GM21717 (cell line): ENCODE data around the gene SLC38A11.
"Not testable (repeated sequence)": the region's sequence is repeated elsewhere in the genome, so short reads cannot be mapped to it uniquely, and the experiment has no call there.

ENCODE experiments used
- ATAC-seq: cut with Tn5 transposase; IDR thresholded peaks from one replicate; pipeline ENCODE4 v1.9.1; 2021; ENCODE audit warnings: mild to moderate bottlenecking, moderate library complexity; ENCODE audit not compliant: unreplicated experiment

SLC38A11 gene

DNA sequence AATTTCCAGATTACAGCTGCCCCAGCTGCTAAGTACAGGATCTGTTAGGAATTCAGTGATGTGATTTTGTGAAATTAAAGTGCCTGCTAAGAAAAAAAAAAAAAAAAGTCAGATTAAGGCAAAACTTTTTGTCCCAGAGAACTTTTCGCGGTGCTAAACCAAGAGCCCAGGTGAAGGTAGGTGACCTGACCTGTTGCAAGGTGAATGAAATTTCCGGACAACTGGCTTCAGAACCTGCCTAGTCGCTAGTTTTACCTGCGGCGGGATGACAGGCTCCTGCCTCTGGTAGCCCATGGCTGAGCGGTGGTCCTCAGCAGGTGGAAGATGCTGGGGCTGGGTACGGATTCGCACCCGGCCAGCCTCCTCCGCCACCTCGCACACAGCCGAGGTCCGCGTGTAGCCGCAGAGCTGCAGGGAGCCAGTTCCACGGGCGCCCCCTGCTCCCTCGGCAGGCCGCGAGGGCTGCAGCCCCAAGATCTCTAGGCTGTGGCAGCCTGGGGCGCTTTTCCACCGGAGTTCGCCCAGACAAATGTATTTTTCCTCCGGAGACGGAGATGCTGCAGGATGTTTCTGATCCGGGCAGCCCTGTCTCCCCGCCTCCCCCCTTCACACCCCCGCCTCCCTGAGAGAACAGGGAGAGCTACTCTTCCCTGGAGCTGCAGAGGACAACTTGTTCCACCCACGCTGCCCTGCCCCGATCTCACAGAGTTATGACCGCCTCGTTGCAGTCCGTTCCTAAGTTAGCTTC is at the start of gene SLC38A11:
SLC38A11 (minus strand) TSS at position 572 of the 748 bp plus-strand sequence; CDS start at position 294, 278 bp downstream.
- ATAC-seq: no peak

GRCh38 chr2:165003443-165004130 is 48.3 kb upstream of the SLC38A11 start:
- no peak for ATAC-seq

DNA sequence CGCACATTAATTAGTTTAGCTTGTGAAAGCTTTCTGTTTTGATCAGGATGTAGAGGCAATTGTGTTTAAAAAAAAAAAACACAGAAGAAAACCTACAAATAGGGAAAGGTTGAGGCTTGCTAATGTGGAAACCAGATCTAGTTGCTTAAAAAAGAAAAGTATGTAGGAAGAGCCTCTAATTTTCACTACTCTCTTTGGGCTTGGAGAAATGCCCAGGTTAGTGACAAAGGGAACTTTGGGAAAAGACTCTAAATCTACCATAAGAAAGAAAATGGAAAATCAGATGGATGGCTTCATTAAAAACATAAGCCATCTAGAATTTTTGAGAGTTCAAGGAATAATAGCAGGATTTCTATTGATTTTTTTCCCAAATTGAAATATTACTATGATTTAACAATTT is 47.3 kb upstream of the SLC38A11 start:
- no peak for ATAC-seq

DNA sequence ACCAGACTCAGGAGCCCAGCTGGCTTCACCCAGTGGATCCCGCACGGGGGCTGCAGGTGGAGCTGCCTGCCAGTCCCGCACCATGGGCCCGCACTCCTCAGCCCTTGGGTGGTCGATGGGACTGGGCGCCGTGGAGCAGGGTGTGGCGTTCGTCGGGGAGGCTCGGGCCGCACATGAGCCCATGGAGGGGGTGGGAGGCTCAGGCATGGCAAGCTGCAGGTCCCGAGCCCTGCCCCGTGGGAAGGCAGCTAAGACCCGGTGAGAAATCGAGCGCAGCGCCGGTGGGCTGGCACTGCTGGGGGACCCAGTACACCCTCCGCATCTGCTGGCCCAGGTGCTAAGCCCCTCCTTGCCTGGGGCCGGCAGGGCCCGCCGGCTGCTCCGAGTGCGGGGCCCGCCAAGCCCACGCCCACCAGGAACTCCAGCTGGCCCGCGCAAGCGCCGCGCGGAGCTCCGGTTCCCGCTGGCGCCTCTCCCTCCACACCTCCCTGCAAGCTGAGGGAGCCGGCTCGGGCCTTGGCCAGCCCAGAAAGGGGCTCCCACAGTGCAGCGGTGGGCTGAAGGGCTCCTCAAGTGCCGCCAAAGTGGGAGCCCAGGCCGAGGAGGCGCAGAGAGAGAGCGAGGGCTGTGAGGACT is 39.5 kb upstream of the SLC38A11 start:
- ATAC-seq: not testable (repeated sequence)

DNA sequence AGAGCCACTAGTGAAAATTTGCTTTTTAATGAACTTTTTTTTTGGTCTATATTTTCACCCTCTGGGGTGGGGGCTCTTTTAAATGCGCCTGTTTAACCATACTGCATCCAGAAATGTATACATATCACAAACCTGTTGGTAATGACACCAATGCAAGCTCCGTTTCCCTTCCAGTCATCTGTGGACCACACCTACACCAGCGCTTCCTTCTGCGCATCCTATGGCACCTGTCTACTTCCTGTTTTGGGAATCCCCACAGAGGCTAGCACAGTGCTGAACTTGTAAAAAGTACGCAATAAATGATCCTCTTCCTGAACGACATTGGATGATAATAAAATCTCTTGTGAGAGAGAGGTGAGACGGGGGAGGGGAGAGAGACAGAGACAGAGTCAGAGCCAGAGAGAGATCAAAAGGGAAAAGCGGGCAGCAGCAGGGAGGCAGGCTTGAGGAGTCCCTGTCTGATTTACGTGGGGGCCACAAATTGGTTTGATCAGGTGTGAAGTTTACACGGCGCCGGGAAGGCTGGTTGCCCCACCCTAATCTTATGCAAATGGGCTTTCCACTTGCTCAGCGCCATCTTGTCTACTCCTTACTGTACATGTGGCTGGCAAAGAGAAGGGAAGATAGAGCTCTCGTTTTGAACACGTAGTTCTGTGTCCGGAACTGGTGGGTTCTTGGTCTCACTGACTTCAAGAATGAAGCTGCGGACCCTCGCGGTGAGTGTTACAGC is 38.1 kb upstream of the SLC38A11 start:
- ATAC-seq: no peak

- ATAC-seq: peak; percentile 55
Observed at GRCh38 chr2:164992818-164993217, 37.5 kb upstream of the SLC38A11 start.

- ATAC-seq: peak; percentile 37
Observed at GRCh38 chr2:164992093-164992454, 36.7 kb upstream of the SLC38A11 start.

DNA sequence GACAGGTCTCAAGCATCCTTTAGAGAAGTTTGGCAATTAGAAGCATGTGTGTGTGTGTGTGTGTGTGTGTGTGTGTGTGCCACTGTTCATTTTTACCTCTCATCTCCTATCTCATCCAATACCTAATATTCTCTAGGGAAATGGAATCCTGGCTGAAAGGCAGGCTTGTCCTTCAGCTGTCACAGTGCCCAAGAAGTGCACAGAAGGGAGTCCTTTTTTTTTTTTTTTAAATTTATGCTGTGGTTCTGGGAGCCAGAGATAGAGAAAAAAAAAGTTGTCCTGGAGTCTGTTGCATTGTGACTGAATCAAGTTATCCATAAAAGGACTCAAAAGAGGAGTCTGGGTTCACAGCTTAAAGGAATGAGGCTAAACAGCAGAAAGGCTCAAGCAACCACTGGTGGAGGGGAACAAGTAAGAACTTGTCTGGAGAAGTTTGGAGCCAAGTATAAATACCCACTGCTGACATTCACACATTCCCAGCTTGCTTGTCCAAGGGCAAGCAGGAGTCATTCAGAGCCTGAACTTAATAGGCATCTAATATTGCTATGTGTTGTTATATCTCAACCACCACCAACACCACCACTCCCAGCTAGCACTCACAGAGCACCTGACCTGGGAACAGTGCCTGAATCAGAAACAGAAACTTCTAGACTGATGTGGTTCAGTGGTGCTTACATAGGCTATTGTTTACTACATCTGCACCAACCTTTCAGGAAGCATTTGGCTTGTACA is 36.2 kb upstream of the SLC38A11 start:
- peak; percentile 91 for ATAC-seq

DNA sequence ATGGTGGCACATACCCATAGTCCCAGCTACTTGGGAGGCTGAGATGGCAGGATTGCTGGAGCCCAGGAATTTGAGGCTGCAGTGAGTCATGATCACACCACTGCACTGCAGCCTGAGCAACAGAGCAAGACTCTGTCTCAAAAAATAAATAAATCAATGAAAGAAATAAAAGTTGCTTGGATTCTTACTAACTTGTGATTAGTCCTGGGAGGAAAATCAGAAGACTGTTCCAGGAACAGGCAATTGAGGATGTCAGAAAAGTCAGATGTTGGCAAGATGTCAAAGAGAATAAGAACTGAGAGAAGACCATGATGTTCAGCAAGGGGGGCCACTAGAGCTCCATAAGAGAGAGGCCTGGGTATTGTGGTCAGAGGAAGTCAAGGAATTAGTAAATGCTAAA is 35.6 kb upstream of the SLC38A11 start:
- not testable (repeated sequence) for ATAC-seq

DNA sequence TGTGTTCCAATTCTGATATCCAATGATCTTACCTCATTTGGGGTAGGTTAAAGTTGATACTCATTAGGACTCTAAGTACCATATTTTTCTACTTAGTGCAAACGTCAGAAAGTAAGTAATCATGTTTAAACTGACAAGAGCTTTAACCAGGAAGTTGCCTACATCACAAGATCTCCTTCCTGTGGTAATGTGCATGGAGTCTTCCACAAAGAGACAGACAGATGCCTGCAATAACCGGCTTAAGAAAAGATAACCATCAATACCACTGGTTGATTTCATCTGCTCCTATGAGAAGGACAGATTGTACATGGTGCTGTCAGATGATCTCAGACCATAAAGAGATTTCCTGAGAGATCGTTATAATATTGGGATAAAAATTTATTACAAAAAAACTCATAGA is 33.5 kb upstream of the SLC38A11 start:
- ATAC-seq: not testable (repeated sequence)

DNA sequence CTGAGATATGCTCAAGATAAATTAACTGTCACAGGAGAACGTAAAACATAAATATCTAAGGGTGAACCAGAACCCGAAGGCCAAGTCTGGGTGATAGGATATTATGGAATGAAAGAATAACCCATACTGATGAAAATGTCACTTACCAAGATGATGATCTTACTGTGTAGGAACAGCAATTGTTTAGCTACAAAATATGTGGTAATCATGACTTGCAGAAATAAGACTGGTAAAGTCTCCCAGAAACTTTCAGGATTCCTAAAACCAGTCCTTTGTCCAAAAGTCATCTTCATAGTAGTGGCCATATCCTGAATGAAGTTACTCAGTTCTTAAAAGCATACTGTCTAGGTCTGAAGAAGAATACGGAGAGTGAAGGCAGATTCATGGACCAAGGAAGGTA is 30.7 kb upstream of the SLC38A11 start:
- not testable (repeated sequence) for ATAC-seq

- ATAC-seq: no peak
Observed at GRCh38 chr2:164984428-164984827, 29.1 kb upstream of the SLC38A11 start.

- ATAC-seq: no peak
Observed at GRCh38 chr2:164981217-164981990, 26.1 kb upstream of the SLC38A11 start.

GRCh38 chr2:164980688-164981087 is 25.4 kb upstream of the SLC38A11 start:
- ATAC-seq: not testable (repeated sequence)

DNA sequence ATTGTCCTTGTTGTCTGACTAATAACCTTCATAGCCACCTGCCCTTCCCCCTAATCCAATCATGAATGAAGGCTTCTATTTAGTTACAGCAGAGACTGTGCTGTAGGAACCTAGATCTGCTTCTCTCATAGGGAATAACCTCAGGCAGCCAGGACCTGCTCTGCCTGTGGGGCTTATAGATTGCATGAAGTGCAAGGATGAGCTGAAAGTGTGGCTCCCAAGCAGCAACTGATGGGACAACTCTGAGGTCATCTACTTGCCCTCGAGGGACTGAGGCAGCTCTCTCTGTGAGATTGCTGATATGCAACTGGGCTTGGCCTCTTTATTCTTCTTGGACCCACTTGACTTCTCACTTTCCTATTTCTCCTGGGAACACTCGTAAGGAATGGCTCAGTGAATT is 23.8 kb upstream of the SLC38A11 start:
- no peak for ATAC-seq

GRCh38 chr2:164976875-164977470 is 21.6 kb upstream of the SLC38A11 start:
- not testable (repeated sequence) for ATAC-seq

- ATAC-seq: no peak
Observed at GRCh38 chr2:164976301-164976700, 21.0 kb upstream of the SLC38A11 start.

DNA sequence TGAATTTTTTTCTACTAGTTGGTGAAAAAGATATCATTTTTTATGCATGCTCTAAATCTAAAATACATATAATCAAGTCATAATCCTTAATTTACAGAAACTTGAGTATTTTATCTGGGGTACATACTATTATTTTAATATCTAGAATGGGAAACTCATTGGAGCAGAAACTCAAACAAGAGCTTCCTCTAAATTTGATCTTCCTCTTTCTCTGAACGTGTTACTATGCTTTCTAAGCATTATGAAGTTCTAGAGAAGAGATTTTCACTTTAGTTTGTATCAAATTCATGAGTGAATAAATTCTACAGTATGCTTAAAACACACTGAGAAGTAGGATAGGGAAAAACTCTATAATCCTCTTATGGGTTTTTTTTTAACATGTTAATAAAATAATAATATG is 20.6 kb upstream of the SLC38A11 start:
- no peak for ATAC-seq

- ATAC-seq: no peak
Observed at GRCh38 chr2:164974221-164974620, 18.9 kb upstream of the SLC38A11 start.
